ENCODE measurements around the gene CHAF1A. TPM values are rescaled to one million over a fixed set of nuclear protein-coding genes. Genes with fewer than 3 reads are reported as not detected.

Gene CHAF1A
- total and polyA plus RNA-seq, 2 of the 4 experiments (the other 2 are of a cell fraction): 12.4 to 22.9 TPM

GRCh38 chr19:4362101-4362828 lies 40.2 kb upstream of the CHAF1A start:
- H3K27me3 ChIP-seq (ENCODE audit: control insufficient read depth, insufficient read depth, low read length): no peaks in the 10 kb centered on the region
- intact Hi-C loops (cut with micrococcal nuclease): no loop called here
- H2AK5ac ChIP-seq (ENCODE audit: low read depth, low read length): no peak overlapping the region
- H2BK5ac ChIP-seq (ENCODE audit: low read depth, low read length, poor library complexity, severe bottlenecking): no peak overlapping the region
- ChIA-PET POLR2A (ENCODE audit: unreplicated experiment) (no interaction called here), CTCF (interaction anchor here (1.1 kb wide), 1 partner anchor 185 kb away, joined by 5 read pairs; no protein-coding TSS in a partner anchor)
- in situ Hi-C loops (cut with MboI; ENCODE audit: low sequenced_read_pairs): no loop called here
- DNase-seq (no peak), ATAC-seq (ENCODE audit: low read depth) (no peak)
- no peak overlapping the region for H2BK20ac ChIP-seq (ENCODE audit: low read depth, low read length)
- no peak overlapping the region for H2BK120ac ChIP-seq (ENCODE audit: low read depth, low read length)
- no peak overlapping the region for H3K18ac ChIP-seq (ENCODE audit: low read depth, low read length)
- H4K8ac ChIP-seq (ENCODE audit: low read depth in 2 of 2, low read length in 2 of 2): no peak overlapping the region
- H4K5ac ChIP-seq (ENCODE audit: low read depth, low read length): no peak overlapping the region
- H3K9me1 ChIP-seq (ENCODE audit: insufficient read depth, low read length): no peaks in the 10 kb centered on the region
- no peak for TF ChIP-seq SMC3 (IDR thresholded peaks at IDR 0.05; ENCODE audit: low read depth, low read length)
- no peak for TF ChIP-seq MXI1 (IDR thresholded peaks at IDR 0.05; ENCODE audit: borderline replicate concordance, low read depth, low read length)
- TF ChIP-seq BHLHE40 (IDR thresholded peaks at IDR 0.05; ENCODE audit: low read depth, low read length): no peak
- TF ChIP-seq, protein P1, sequence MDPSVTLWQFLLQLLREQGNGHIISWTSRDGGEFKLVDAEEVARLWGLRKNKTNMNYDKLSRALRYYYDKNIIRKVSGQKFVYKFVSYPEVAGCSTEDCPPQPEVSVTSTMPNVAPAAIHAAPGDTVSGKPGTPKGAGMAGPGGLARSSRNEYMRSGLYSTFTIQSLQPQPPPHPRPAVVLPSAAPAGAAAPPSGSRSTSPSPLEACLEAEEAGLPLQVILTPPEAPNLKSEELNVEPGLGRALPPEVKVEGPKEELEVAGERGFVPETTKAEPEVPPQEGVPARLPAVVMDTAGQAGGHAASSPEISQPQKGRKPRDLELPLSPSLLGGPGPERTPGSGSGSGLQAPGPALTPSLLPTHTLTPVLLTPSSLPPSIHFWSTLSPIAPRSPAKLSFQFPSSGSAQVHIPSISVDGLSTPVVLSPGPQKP (IDR thresholded peaks at IDR 0.05; ENCODE audit: borderline replicate concordance, low read depth, low read length): no peak
- no peak for TF ChIP-seq RFX5 (IDR thresholded peaks at IDR 0.05; ENCODE audit: low read depth, low read length)
- TF ChIP-seq CHD1 (IDR thresholded peaks at IDR 0.05; ENCODE audit: low read depth, low read length): no peak
- no peak overlapping the region for H3K4me2 ChIP-seq (ENCODE audit: low read depth, low read length)
- no peak overlapping the region for H3K9ac ChIP-seq (ENCODE audit: low read depth, low read length)
- peak overlapping the region; percentile 51 for H2AFZ ChIP-seq (replicated peaks; ENCODE audit: low read length, poor library complexity)
- H3K14ac ChIP-seq (replicated peaks; ENCODE audit: low read depth, low read length): no peak overlapping the region
- peaks cover 8 to 36% of the 10 kb centered on the region in 2 experiments for H3K79me1 ChIP-seq (ENCODE audit: low read depth in 1 of 2, low read length in 2 of 2)
- no peak overlapping the region for H3K23ac ChIP-seq (ENCODE audit: low read depth, low read length)
- no TSS peak for BruUV-seq (replicated peaks)
- H3K9me3 ChIP-seq (ENCODE audit: control insufficient read depth, insufficient read depth, low read length): no peaks in the 10 kb centered on the region
- peaks cover 10% of the 10 kb centered on the region; the same call in 1 of the 2 replicates for H3K4me1 ChIP-seq (ENCODE audit: control insufficient read depth, insufficient read depth, low read length)
- H3K36me3 ChIP-seq (ENCODE audit: control insufficient read depth, insufficient read depth, low read length): peaks cover 64% of the 10 kb centered on the region
- H3K4ac ChIP-seq (ENCODE audit: low read depth, low read length): no peak overlapping the region
- no peak overlapping the region for H3K27ac ChIP-seq (ENCODE audit: insufficient read depth, low read length)
- H2BK15ac ChIP-seq (ENCODE audit: low read depth, low read length): no peak overlapping the region
- H3K56ac ChIP-seq (ENCODE audit: extremely low read depth, insufficient read depth, low read length): no peak overlapping the region
- dilution Hi-C loops (cut with HindIII; ENCODE audit: low sequenced_read_pairs, unreplicated experiment): no loop called here
- WGBS, 2 experiments (ENCODE audit: extremely low coverage in 2 of 2, insufficient read length in 1 of 2): 76% methylated on average over 16 of the region's 32 CpGs; no CpG with 5 or more reads in 1 of the 2 experiments
- H3K4me3 ChIP-seq (ENCODE audit: insufficient read depth, low read depth, low read length): no peak overlapping the region
- no peak overlapping the region for H4K91ac ChIP-seq (ENCODE audit: insufficient read depth, low read depth, low read length)
- peak overlapping the region; percentile 91 for H2AK9ac ChIP-seq (replicated peaks; ENCODE audit: low read depth, low read length, poor library complexity)
- peaks cover 14% of the 10 kb centered on the region for H4K20me1 ChIP-seq (ENCODE audit: insufficient read depth, low read length)
